Measurements from ENCODE around the gene HAUS7. TPM values are rescaled to one million over a fixed set of nuclear protein-coding genes. Genes with fewer than 3 reads are reported as not detected.

Gene HAUS7
- total RNA-seq, 1 donor from 2014 or later: 8.3 TPM

DNA sequence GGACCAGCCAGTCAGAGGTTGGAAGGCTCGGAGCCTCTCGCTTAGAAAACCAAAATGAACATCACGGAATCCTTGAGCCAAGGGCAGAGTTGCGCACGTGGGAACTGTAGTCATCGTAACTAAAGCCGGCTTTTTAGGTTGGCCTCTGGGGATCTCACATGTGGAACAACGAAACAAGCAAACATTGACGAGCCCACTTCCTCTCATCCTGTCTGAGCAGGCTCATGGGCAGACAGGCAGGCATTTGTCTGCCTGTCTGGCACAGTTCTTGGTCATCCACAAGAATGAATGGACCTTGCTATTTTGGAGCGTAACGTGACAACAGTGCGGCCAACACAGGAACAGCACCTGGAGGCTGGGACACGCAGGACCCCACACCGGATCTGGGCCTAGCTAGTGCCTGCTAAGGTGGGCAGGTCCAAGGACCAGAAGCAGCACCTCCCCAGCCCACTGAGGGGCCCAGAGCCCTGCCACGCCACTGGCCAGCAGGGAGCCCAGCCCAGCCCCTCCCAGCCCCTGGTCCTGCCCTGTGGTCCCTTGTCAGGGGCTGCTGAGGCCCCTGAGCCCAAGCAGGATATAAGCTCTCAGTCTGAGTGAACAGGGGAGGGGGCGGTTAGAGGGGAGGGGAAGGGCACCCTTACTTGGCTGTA is 15.3 kb downstream of the HAUS7 start:
- DNase-seq: no peak

DNA sequence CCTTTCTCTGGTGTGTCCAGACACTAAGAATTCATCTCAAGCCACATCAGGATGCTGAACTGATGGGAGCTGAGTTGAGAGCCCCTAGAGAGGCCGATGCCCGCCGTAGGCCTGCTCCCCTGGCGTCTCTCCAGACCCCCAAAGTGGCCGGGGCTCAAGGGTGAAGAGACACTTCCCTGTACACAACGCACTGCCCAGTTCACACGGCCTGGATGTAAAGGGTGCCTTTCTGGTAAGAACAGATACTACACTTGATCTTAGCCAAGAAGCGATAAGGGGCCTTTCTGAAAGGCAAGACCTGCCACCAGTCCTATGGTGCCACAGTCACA is 19.5 kb downstream of the HAUS7 start:
- no peak for DNase-seq

DNA sequence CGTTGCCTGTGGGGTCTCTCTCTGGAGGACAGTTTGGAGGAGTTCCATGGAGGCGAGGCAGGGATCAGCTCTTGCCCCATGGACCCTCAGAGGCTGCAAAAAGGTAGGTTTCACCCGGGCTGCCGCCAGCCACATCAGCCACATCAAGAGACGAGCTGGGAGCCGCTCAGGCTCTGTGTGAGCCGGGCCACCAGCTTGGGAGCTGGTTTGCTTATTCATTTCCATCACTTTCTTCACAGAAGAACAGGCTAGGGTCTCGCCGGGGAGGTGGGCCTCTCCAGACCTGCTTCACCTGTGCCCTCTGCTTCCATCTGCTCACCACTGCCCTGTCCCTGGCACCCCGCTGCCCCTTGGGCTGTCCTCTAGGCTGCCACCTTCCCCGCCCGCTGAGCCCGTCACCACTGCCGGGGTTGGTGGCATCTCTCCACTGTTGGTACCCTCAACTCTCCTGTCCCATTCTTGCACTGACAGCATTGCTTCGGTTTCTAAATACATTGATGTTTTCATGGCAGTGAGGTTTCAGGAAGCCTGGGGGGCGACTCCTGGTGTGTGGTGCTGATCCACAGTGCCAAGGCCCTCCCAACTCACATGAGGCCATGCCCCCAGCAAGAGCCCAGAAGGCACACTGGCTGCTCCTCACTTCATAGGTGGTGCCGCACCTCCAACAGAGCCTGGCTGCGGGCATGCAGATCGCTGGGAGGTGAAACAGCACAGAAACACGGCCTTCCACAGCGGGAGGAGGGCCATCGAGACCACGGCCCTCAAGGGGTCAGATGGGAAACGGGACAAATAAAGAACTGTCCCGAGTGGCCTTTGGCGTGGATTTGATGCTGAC is 20.0 kb downstream of the HAUS7 start:
- DNase-seq: no peak

DNA sequence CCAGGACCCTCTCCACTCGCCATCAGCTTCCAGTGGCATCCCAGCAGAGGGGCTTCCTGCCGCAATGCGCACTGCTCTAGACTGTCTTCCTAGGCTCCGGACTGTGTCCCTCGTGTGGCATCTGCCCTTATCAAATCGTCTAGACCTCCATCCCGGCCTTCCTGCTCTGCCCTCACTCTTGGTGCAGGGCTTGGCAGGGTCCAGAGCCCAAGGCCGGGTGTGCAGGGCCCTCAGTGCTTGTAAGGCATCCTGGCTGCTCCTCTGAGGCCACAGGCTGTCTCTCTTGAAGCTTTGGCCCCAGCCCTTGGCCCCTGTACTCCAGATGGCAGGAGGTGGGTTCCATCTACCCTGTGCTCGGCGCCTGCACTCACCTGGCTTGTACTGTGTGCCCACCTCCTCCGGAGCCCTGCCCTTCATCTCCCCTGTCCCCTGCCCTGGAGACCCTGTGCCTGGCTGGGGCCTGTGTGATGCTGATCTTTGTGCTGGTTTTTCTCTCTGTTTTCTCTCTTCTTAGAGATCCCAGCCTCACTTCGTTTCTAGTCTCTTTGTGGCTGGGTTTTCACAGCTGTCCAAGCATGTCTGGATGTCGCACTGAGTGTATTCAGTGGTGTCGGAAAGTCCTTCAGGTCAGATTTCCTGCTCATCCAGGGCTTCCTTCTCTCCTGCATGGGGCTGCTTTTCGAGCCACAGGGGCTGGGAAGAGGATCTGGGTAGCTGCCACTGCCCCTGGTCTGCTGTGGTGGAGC is 20.8 kb downstream of the HAUS7 start:
- no peak for DNase-seq

GRCh38 chrX:153448556-153449367 is 21.6 kb downstream of the HAUS7 start:
- DNase-seq: no peak

DNA sequence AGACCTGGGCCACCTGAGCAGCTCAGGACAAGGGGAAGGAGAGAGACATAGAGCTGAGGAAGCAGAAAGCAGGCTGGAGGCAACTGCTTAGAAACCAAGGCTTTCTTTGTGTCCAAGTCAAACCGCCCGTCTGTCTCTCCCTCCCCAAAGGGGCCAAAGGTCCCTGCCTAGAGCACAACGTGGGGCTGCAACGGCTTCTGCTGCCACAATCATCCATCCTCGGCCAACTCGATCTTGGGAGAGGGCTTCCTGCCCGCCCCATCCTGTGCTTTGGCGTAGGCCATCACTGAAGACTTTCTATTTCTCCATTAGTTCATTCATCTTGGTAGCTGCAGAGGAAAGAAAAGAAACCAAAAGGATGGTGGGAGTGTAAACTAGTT is 22.8 kb downstream of the HAUS7 start:
- no peak for DNase-seq

GRCh38 chrX:153446950-153447580 is 23.3 kb downstream of the HAUS7 start:
- DNase-seq: no peak

DNA sequence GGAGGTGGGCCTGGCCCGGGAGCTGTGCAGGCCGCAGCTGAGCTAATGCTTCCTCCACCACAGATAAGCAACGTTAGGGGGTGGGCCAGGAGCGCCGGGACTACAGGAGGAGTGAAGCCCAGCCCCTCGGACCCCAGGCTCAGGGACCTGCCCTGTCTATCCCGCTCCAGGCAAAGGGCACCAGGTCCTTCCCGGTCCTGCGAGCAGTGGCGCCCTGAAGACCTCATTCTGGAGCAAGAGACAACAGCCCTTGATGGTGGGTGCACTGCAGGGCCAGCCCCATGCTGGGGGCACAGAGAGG is 23.8 kb downstream of the HAUS7 start:
- no peak for DNase-seq

DNA sequence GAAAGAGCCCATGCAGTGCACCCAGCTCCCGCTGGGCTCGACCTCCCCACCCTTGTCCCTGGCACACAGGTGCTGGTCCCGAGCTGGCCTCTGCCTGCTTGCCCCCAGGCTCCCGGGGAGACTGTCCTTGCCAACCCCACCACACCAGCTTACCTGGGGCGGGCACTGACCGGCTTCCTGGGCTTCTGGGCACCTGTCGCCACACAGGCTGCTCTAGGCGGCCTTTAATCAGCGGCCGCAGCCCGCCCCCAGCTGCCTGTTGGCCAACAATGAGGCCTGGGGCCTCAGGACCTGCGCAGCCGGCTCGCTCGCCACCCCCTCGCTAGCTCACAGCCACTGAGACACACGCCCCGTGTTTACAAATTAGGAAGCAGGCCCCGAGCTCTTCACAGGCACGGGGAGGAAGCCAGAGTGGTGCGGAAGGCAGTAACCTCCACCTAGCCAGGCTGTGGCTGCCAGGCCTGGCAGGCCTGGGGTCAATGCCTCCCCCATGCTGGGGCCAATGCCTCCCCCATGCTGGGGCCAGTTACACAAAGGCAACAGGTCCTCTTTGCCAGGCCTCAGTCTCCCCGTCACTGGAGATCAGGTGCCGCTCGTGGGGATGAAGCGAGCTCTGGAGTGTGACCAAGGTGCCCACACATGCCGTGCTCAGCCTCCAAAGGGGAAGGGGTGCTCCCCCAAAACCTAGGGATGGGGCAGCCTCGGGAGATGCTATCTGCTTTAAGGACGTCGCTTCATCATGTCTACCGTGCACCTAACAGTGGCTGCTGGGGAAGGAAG is 24.3 kb downstream of the HAUS7 start, which contains the start of gene TREX2:
Gene TREX2 (minus strand): TSS at position 201 of the 780 bp plus-strand sequence. CDS start 626 bp downstream, outside the sequence.
- DNase-seq: no peak

GRCh38 chrX:153445106-153445855 is 25.1 kb downstream of the HAUS7 start:
- DNase-seq: no peak

DNA sequence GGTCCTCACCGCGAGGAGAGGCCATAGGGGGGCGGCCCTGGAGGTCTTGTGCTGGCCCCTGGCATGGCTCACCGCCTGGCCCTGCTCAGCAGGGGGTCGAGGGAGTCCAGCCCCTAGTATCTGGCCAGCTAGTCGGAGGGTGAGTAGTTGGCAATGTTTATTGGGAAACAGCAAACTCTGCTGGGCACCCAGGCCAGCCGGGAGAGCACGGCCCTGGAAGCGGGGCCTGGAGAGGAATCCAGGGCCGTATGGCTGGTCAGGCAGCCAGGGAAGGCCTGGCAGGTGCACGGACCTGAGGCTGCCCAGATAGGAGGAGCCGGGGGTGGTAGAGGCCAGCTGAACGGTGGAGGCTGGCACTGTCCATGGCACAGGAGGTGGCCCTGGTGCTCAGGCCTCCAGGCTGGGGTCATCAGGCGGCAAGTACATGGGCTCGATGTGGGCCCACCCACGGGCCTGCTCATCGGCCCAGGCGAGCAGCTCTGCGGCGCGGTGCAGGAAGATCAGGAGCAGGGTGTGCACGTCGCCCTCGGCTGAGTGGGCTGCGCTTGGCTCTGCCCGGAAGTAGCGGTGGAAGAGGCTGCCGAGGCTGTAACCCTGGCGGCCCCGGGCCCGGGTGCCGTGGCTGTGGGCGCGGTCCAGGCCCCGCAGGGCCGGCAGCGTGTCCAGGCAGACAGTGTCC is 25.9 kb downstream of the HAUS7 start:
- DNase-seq: no peak

GRCh38 chrX:153443476-153444332 is 26.7 kb downstream of the HAUS7 start:
- DNase-seq: no peak

GRCh38 chrX:153442463-153442862 is 27.9 kb downstream of the HAUS7 start:
- no peak for DNase-seq

- no peak for DNase-seq
Observed at GRCh38 chrX:153441981-153442380, 28.4 kb downstream of the HAUS7 start.

GRCh38 chrX:153441296-153441695 is 29.1 kb downstream of the HAUS7 start:
- DNase-seq: no peak

GRCh38 chrX:153440556-153441135 is 29.7 kb downstream of the HAUS7 start:
- DNase-seq: no peak

DNA sequence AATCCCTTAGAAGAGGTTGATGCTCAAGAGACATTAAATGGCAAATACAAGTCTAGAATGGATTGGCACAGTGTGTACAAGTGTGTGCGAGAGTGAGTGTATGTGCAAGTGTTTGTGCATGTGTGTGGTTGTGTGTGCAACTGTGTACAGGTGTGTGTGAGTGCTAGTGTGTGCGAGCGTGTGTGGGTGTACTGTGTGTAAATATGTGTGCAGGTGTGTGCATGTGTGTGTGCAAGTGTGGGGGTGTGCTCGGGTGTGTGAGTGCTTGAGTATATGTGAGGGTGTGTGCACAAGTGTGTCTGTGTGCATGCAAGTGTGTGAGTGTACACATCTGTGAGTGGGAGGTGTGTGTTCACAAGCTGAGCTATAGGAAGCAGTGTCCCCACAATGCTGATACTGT is 30.4 kb downstream of the HAUS7 start:
- DNase-seq: no peak

- DNase-seq: no peak
Observed at GRCh38 chrX:153438532-153438931, 31.8 kb downstream of the HAUS7 start.

- DNase-seq: no peak
Observed at GRCh38 chrX:153435845-153436244, 34.5 kb downstream of the HAUS7 start.
